H1 (cell line): ENCODE results near the gene CELF2. TPM values are rescaled to one million over a fixed set of nuclear protein-coding genes. Genes with fewer than 3 reads are reported as not detected.

Experiments
- CBX8 ChIP-seq: fragments of 300-800, 300-1000 bp; sonication (generic); IDR thresholded peaks from 2 replicates; pipeline ENCODE4 v1.7.1; 2016; ENCODE audit warnings: low read depth, low read length, borderline replicate concordance
- CTBP2 ChIP-seq: IDR thresholded peaks from 2 replicates; pipeline ENCODE4 v1.7.0; 2011; ENCODE audit warnings: borderline replicate concordance, mild to moderate bottlenecking, moderate library complexity, mixed read lengths, low read length; ENCODE audit not compliant: insufficient read depth, insufficient read length
- GABPA ChIP-seq: IDR thresholded peaks from 2 replicates; pipeline ENCODE4 v1.6.1; 2011; ENCODE audit warnings: mild to moderate bottlenecking, low read length, moderate library complexity, borderline replicate concordance; ENCODE audit not compliant: insufficient read depth
- PHF8 ChIP-seq: fragments of 200-600 bp; sonication (generic); conservative IDR thresholded peaks from 2 replicates; pipeline ENCODE4 v1.7.1; 2012; ENCODE audit warnings: low read depth, mild to moderate bottlenecking, inconsistent platforms, low read length, moderate library complexity
- TAF7 ChIP-seq: optimal IDR thresholded peaks from 2 replicates; pipeline ENCODE3; 2011; ENCODE audit warnings: low read depth, mild to moderate bottlenecking, inconsistent platforms, low read length, moderate library complexity, borderline replicate concordance
- polyA plus RNA-seq, 7 experiments: library from polyadenylated mRNA; depleted of rRNA in 3 of 7; stranded (reverse) in 5 of 7; unstranded in 2 of 7; fragments of >200 nt in 5 of 7; fragments of 200-250 nt in 2 of 7; gene quantifications; 1 replicate in 5 of 7; 2 replicates in 1 of 7; 4 replicates in 1 of 7; pipeline versions ENCODE4 v1.2.1 to v1.2.3, GENCODE V29; 2011 to 2013; ENCODE audit warnings: missing spikeins in 2 of 7, mixed read lengths in 2 of 7
- total RNA-seq: library from RNA; stranded (reverse); fragmentation: NEBNext Ultra II Directional; extraction: Animal tissue kit (Norgen Biotek cat#: 25700); gene quantifications from 2 replicates; pipeline ENCODE4 v1.2.1, GENCODE V29; 2021

CELF2 gene
- total and polyA plus RNA-seq, 2 of the 8 experiments (the other 6 are each of a cell fraction or from before 2014, with no cell fraction given) = 18.3 to 22.7 TPM

- TF ChIP-seq PHF8 (no peak), GABPA (no peak), CTBP2 (no peak), TAF7 (no peak), CBX8 (no peak)
Observed at GRCh38 chr10:11116361-11116760, 98.7 kb downstream of the CELF2 start (continued).
